ENCODE results near the gene PROSER2. TPM values are rescaled to one million over a fixed set of nuclear protein-coding genes. Genes with fewer than 3 reads are reported as not detected.

The PROSER2 gene
- polyA plus RNA-seq, 2 of the 4 experiments (the other 2 are of a cell fraction) = 10.1 to 14.4 TPM

- ChIA-PET CTCF (interaction anchor here (0.6 to 6.8 kb wide), 39 partner anchors 10 to 1303 kb away, joined by 3 to 79 read pairs (median 4); no protein-coding TSS in a partner anchor), POLR2A (interaction anchor here (0.6 kb wide), 1 partner anchor 24 kb away, joined by 4 read pairs; no protein-coding TSS in a partner anchor)
- DNase-seq (ENCODE audit: low read depth in 1 of 2, low spot score in 1 of 2) (peak; percentile 63 to 72), ATAC-seq (peak; percentile 70 to 85; a peak in 5 of 6 replicates), FAIRE-seq (peak; percentile 18)
- Histone ChIP-seq H3K4me3 (no peak overlapping the region), H3K4me1 (no peaks in the 10 kb centered on the region), H3K27ac (no peak overlapping the region), H3K4me2 (peak overlapping the region; percentile 10; the same call in 1 of the 3 replicates), H3K9me3 (no peaks in the 10 kb centered on the region)
- WGBS (ENCODE audit: missing lambda C conversion rate) = 60% methylated on average over 17 of the region's 18 CpGs
- TF ChIP-seq NR3C1 (IDR thresholded peaks at IDR 0.05) = no peak
- peak; percentile 77 to 79 for TF ChIP-seq RAD21 (conservative IDR thresholded peaks at IDR 0.05 in 1 of 2, IDR thresholded peaks at IDR 0.05 in 1 of 2)
- TF ChIP-seq REST (IDR thresholded peaks at IDR 0.05) = no peak
- TF ChIP-seq HOXA7 (CRISPR knock-in tag; IDR thresholded peaks at IDR 0.05) = no peak
- no peak for TF ChIP-seq POLR2AphosphoS2 (conservative IDR thresholded peaks at IDR 0.05; ENCODE audit: low read length)
- no peak for TF ChIP-seq CHD4 (IDR thresholded peaks at IDR 0.05; ENCODE audit: borderline replicate concordance)
- TF ChIP-seq CTCF (IDR thresholded peaks at IDR 0.05) = peak; percentile 85
- TF ChIP-seq FOSB (CRISPR knock-in tag; IDR thresholded peaks at IDR 0.05) = no peak
- peak in 1 of 2 experiments; percentile 78; a peak in 3 of 4 replicates for TF ChIP-seq CEBPB (IDR thresholded peaks at IDR 0.05)
- TF ChIP-seq CBX8 (IDR thresholded peaks at IDR 0.05) = no peak
- TF ChIP-seq JUNB (IDR thresholded peaks at IDR 0.05) = no peak
- no peak for TF ChIP-seq MYC (IDR thresholded peaks at IDR 0.05; ENCODE audit: borderline replicate concordance, low read length)
- TF ChIP-seq FOSL2 (IDR thresholded peaks at IDR 0.05) = no peak
- no peak for TF ChIP-seq FOSL2 (CRISPR knock-in tag; IDR thresholded peaks at IDR 0.05)
- no peak for TF ChIP-seq RNF2 (IDR thresholded peaks at IDR 0.05; ENCODE audit: borderline replicate concordance, low read depth)
- TF ChIP-seq PHF8 (IDR thresholded peaks at IDR 0.05; ENCODE audit: borderline replicate concordance, low read depth) = no peak
- peak; percentile 75 for TF ChIP-seq SMC3 (IDR thresholded peaks at IDR 0.05)
Observed at GRCh38 chr10:11782793-11783557, 40.2 kb upstream of the PROSER2 start.

- DNase-seq (ENCODE audit: low read depth in 1 of 2, low spot score in 1 of 2) (no peak), ATAC-seq (no peak), FAIRE-seq (no peak)
- TF ChIP-seq RAD21 (conservative IDR thresholded peaks at IDR 0.05 in 1 of 2, IDR thresholded peaks at IDR 0.05 in 1 of 2) = no peak
- WGBS (ENCODE audit: missing lambda C conversion rate) = 65% methylated on average over 7 of the region's 7 CpGs
- ChIA-PET CTCF (interaction anchor here (0.6 to 6.8 kb wide), 29 partner anchors 9 to 1303 kb away, joined by 3 to 79 read pairs (median 4); no protein-coding TSS in a partner anchor), POLR2A (no interaction called here)
- H3K4me2 ChIP-seq = no peak overlapping the region
- H3K4me3 ChIP-seq = no peak overlapping the region
- no peaks in the 10 kb centered on the region for H3K9me3 ChIP-seq
- no peak overlapping the region for H3K27ac ChIP-seq
- no peaks in the 10 kb centered on the region for H3K4me1 ChIP-seq
Observed at GRCh38 chr10:11783558-11783865, 39.6 kb upstream of the PROSER2 start.

Measured in A549 (cell line).